Putamen (tissue), 1 donor: ENCODE results near the gene NDUFB10.
"Not testable (repeated sequence)": the region's sequence is repeated elsewhere in the genome, so short reads cannot be mapped to it uniquely, and the experiment has no call there.

Experiments
- DNase-seq: peaks from one replicate; pipeline ENCODE4 v3.0.0-alpha.2; 2016; ENCODE audit warnings: low spot score

The NDUFB10 gene

DNA sequence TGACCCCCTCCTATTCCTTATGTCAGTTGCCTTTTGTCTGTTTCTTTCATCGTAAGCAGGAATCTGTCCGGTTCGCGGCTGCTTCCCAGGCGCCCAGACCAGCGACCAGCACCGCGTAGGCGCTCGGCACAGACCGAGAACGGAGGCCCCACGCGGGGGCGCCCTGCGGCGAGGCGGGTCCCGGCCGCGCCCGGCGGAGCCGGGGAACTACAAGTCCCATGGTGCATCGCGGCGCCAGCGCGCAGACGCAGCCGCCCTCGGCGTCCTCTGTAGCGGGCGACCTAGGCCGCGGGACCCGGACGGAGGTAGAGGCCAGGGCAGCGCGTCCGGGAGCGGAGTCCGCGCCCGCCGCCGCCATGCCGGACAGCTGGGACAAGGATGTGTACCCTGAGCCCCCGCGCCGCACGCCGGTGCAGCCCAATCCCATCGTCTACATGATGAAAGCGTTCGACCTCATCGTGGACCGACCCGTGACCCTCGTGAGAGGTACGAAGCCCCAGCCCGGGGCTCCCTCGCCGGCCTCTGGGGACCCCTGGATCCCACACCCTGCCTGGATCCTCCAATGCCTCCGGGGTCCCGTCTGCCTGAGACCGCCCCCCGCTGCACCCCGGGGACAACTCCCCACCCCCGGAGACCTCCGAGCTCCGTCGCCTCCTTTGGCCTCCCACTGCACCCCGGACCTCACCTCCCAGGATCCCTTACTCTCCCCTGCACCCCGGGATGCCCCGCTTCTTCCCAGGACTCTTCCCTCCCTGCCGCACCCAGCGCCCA, at the start of gene NDUFB10:
TSS of gene NDUFB10 (plus strand) at position 270 of the 771 bp plus-strand sequence. CDS start at position 357, 87 bp downstream.
- peak; percentile 86 for DNase-seq

DNA sequence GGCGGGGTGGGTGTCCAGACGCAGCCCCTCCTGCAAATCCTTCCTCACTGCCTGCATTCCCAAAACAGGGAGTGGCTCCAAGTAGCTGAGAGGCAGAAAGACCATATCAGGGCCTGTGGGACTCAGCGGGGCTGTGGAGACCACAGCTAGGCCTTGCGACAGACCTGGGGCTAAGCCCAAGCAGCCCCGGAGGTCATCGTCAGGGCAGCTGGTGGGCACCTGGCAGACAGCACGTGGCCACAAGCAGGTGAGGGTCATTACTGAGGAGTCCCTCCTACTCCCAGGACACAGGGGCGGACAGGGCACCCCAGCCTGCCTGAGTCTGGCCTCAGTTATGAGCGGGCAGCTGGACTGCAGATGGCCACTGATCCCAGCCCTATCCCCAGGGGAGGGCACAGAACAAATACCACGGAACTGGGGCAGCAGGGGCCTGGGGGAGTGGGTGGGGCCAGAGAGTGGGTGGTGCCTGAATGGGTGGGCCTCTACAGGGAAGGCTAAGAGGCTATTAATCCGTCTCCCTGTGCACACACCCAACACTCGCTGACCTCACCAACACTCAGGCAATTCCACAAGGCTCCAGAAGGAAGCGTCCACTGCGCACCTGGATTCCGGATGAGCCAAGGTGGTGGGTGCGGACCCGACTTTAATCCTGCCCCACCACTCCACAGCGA, 49.6 kb upstream of the NDUFB10 start:
- DNase-seq = no peak

DNA sequence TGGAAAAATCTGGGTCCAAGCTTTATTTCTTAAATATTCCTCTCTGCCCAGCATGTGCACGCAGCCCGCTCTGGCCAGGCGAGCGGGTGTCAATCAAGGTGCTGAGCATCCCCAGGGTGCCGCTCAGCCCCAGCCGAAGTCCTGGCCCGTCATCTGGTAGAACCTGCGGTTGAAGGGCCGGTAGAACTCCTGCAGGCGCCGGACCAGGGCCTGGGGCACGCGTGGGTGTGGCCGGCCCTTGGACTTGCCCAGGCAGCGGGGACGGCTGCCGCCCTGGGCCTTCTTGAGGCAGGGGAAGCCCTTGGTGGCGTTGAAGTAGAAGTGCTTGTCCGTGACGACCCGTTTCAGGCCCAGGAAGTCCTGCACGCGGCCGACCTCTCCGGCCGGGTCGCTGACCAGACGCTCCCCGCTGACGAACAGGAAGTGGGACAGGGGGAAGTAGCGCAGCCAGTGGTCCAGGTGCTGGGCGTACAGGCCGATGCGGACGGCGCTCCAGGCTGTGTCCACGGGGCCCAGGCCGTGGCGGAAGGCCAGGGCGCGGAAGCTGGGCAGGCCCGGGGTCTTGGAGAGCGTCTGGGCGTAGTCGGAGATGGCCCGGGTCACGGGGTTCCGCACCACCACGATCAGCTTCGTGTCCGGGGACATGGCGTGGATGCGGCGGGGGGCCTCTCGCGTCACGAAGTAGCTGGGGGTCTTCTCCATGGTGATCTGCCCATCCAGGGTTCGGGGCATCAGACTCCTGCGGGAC, 47.7 kb upstream of the NDUFB10 start:
- no peak for DNase-seq

DNA sequence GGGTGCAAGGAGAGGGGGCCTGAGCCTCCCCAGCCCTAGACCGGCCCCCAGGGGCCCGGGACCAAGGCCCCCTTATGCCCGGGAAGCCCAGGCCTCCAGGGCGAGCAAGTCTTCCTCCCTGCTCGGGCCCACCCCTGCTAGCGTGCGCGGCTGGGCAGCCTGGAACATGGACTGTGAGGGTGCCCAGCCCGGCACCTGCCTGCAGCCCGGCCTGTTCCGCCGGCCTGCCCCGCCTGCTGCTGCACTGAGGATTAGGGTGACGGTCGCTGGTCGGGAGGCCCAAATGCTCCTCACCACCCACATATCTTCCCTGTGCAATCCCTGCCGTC, 47.2 kb upstream of the NDUFB10 start:
- no peak for DNase-seq

DNA sequence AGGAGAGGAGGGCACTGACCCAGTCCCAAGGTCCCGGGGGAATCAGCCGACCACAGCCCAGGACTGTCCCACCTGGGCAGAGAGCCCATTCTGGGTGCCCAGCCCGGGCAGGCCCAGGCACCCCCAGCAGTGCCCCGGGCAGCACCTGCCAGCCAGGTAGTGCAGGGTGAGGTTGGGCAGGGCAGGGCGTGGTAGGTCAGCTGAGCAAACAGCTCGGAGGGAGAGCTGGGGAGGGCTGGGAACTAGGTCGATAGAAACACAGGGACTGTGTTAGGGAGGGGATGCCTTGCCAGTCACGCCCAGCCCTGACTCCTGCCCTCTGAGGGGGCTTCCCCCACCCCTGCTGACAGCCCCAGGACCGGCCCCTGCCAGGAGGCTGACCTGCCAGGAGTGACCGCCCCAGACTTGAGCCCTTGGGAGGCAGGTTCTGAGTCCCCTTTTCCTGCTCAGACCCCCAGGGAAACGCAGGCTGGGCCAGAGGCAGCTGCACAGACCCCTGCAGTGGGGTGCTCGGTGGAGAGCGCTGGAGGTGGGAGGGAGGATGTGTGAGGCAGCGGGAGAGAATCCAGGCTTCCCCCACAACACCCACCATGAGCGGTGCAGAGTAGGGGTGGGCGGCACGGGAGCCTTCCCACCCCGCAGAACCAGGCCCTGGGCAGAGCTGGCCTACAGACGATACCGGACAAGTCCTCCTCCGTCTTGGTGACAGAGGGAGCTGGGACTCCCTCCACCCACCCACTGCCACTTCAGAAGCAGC, 45.8 kb upstream of the NDUFB10 start:
- DNase-seq = no peak

DNA sequence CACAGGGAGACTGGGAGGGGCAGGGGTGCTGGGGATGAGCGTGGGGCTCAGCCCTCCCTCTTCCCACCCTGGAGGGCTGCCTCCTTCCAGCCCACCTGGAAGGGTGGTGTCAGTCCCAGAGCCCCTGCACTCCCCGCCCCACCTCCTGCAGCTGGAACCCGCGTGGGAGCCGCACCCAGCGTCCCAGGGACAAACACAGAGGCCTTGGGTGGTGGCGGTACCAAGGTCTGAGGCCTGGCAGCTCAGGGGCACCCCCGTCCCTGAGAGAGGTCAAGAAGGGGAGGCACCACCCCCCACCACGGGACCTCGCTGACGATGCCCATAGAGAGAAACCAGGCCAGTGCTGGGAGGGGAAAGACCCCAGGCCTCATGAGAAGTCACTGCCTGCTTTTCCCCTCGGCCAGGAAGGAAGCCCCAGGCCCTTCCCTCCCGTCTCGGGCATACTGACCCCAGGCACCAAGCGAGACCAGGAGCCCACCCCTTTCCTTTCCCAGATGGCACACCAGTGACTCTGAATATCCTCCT, 45.2 kb upstream of the NDUFB10 start:
- no peak for DNase-seq

DNA sequence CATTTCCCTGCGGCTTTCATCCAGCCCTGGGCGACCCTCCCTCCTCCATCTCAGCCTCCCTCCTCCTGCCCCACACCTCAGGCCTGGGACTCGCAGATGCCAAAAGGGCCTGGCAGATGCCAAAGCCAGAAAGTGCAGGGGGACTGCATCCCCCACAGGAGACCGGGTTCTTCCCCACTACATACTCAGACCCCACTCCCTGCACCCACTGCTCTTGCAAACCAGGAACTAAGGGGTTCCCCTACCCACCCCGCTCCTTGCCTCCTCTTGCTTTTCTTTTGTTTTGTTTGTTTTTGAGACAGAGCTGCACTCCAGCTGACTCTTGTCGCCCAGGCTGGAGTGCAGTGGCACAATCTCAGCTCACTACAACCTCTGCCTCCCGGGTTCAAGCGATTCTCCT, 44.4 kb upstream of the NDUFB10 start:
- DNase-seq = no peak

DNA sequence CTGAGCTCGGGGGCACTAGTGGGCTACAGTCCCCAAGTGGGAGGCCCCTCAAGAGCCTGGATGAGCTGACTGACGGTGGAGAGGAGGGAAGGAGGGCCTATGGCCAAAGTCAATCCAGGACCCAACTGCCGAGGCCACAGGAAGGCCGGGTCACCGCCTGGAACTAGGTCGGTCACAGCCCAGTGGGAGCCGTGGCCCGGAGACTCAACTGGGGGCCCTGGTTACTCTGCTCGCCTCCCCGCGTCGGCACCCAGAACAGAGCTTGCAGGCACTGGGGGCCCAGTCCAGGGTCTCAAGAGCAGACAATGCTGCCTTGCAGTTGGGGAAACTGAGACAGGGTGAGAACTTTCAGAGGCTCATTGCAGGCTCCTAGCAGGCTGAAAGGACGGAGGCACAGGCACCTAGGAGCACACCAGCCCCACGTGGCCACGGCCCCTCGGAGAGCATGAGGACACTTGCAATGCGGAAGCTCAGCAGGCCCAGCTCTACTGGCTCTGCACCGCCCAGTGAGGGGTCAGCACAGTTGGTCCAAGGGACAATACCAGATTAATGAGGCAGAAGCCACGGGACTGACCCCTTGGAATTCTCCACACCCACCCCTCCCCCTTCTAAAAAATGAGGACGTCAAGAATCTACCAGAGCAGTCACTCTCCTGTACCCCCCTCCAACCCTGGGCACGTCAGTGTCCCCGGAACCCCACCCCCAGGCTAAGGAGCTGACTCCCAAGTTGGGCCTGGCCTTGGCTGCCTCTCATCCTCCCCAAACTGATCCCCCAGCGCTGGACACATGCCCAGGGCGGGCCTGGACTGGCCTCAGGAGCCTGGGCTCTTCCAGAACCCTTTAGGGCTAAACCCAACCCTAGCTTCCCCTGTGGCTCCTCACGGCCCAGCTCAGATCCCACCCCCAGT, 43.4 kb upstream of the NDUFB10 start:
- DNase-seq = no peak

DNA sequence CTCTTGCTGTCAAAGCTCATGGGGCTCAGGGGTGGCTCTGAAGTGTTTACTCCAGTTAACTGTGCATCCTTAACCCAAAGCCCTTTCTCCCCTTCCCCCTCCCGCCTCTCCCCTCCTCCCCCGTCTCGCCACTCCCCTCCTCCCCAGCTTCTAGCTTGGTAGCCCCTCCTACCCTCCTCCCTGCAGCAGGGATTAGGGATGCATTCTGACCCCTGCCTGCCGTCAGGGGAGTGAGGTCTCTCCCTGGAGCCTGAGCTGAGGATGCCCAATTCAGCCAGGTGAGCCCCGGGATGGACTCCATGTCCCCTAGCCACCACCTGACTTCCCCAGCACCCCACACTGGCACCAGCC, 42.7 kb upstream of the NDUFB10 start:
- DNase-seq = no peak

DNA sequence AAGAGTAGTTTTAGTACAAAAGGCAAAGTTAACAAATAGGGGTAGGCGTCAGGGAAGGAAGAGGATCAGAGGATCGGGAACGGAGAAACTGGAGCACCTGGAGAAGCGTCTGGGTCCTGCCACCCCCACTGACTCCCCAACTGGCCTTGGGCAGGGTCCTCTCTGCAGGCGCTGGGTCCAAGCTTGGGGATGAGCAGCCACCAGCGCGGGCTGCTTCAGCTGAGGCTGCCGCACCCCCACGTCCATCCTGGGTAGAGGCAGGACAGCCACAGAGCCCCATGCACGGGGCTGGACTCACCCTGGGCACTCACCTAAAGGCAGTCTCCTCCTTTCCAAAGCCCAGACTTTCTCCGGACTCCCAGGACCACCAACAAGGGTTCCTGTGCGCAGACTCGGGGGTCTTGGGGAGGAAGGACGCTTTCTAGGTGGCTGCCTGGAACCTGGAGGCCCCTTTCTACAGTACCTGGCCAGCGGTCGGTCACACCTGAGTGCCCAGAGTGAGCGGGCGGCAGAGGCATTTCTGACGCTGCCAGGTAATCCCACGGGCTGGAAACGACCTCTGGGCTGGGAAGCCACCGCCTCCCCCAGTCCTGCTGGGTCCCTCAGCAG, 42.2 kb upstream of the NDUFB10 start:
- no peak for DNase-seq

DNA sequence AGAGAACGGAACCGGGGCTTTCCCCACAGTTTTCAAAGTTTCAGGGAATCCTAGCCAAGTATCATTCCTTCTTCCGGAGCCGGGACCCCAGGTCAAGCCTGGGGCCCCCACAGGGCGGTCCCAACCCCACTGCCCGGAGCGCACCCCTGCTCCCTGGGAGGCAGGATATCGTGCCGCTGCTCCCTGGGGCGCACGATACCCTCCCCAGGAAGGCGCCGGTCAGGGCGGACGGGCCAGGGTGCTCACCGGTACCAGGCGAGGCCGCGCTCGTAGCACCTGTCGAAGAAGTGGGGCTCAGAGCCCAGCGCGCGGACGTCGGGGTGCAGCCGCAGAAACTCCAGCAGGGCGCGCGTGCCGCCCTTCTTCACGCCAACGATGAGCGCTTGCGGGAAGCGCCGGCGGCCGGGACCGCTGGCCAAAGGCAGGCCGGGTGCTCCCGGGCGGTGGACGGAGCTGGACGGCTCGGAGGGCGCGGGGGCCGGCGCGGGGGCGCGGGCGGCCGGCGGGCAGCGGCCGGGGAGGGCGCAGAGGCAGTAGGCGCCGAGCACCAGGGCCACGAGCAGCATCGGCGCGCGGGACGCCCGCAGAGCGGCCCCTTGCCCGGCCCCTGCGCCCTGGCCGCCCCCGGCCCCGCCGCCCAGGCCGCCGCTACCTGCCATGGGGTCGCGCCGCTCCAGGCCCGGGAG, 41.5 kb upstream of the NDUFB10 start:
- no peak for DNase-seq

DNA sequence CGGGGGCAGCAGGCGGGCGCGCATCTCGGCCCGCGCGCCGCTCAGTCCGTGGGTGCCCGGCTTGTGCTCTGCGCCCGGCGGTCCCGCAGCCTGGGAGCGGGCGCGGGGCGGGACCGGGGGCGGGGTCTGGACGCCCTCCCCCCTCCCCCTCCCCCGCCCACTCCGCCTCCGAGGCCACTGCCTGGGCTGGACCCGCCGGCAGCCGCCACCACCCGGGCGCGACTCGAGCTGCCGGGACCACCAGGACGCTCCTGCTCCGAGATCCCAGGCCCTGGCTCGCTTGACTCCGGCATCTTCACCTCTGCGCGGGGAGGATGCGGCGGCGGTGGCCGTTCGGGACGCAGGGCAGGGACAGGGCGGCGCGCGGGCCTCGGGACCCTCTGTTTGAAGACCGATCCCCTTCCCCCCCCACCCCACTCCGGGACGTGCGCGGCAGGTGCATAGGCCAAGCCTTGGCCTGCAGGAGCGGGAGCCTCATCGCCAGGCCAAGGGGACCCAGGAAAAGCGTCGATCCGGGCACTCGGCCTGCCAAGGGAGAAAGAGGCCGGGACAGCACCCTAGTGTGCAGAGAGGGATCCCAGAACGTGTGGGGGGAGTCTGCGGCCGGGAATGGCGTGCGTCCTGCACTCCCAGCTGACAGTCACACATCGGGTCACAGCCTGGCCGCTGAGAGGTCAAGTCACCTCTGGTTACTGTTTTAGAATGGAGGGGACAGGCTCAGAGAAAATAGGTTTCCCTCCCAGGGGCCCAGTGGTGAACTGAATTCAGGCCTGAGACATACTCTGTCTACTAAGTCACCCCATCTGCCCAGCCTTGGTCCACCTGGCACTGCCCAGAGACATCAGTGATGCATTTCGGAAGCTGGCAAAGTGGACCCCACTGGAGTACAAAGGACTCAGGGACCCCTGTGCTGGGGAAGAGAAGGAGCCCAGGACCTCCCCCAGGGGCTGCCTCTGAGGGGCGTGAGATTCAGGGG, 40.7 kb upstream of the NDUFB10 start, which contains the start of gene HS3ST6:
TSS of gene HS3ST6 (minus strand) at position 65 of the 976 bp plus-strand sequence. CDS start 92 bp downstream, outside the sequence.
- no peak for DNase-seq

DNA sequence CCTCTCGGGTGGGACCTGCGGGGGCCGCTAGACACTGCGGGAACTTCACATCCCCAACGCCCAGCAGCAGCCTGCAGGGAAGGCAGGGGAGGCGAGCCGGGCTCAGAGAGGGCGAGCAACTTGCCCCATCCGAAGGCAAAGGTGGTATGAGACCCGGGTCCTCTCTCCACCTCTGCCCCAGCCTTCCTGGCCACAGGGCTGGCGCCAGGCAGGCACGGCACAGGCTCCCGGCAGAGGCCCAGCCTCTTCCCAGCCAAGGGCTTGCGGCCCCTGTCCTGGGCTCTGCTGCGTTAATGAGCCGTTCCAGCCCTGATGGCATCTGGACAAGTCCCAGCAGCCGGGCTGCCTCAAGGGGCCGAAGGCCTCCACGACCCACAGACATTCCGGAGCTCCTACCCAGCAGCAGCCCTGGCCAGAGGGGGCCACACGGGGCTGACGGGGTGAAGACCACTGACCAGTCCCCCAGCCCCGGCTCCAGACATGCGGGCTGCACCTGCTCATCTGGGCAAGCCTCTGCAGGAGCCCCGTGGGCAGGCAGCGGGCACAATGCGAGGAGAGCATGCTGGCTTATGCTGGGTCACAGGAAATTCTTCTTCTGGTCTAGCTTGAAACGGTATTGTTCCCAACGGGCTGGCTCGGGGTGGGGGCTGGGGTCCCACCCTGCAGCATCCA, 39.9 kb upstream of the NDUFB10 start:
- DNase-seq = no peak

DNA sequence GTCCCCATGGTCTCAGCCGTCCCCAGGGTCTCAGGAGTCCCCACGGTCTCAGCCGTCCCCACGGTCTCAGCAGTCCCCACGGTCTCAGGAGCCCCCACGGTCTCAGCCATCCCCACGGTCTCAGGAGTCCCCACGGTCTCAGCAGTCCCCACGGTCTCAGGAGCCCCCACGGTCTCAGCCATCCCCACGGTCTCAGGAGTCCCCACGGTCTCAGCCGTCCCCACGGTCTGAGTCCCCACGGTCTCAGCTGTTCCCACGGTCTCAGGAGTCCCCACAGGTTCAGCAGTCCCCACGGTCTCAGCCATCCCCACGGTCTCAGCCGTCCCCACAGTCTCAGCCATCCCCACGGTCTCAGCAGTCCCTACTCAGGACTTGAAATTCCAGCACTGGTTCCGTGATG, 39.2 kb upstream of the NDUFB10 start:
- not testable (repeated sequence) for DNase-seq

DNA sequence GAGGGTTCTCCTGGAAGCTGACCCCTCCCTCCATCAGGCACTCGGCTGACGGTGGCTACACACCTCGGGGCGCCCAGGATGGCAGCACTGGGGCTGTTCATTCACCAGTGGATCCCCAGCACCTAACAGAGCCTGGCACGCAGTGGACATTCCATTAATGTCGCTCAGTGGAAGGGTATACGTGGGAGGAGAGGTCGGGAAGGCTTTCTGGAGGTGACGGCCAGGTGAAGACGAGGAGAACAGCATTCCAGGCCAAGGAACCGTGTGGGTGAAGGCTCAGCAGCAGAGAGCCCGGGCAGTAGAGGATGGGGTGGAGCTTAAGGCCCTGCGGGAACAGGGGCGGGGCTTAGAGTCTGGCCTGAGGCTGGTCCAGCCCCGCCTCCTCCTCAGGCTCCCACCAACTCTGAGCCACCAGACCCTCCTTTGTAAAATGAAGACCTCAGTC, 38.6 kb upstream of the NDUFB10 start:
- no peak for DNase-seq

DNA sequence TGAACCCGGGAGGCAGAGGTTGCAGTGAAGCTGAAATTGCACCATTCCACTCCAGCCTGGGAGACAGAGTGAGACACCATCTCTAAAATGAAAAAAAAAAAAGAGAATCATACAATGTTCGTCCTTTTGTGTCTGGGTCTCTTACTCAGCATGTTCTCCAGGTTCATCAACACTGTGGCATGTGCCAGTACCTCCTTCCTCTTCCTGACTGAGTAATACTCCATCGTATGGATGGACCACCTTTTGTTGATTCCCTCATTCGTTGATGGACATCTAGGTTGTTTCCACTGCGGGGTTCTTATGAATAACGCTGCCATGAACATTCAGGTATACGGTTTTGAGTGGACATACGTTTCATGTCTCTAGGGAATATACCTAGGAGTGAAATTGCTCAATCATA, 37.0 kb upstream of the NDUFB10 start:
- no peak for DNase-seq

DNA sequence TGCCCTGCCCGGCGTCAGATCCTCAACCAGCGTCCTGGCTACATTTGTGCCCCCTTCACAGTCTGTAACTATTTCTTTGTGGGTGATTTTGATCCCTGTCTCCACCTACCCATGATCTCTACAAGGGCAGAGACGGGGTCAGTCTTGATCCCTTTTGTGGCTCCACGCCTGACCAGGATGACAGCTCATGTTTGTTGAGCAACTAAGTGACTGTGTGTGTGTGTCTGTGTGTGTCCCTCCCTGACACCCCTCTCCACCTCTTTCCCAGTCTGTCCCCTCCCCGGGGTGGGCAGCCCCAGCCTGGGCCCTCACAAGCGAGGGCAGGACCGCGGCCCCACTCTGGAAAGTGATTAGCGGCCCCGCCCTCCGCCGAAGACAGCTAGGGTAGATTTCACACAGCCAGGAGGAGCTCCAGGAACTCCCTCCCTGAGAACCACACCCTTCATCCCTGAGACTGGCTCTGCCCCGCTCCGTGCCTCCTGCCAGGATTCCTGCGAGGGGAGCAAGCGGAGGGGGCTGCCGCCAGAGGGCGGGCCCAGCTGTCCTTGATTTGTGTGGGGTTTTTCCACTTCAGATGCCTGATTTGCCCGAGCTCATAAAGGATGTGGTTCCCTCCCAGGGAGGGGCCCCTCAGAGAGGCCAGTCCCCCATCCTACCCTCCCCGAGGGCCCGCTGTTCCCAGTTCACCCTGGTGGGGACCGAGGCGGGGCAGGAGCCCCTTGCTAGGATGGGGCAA, 35.9 kb upstream of the NDUFB10 start:
- DNase-seq = no peak
